GM18907 (cell line): Measurements from ENCODE around the gene PCLO.

Experiments used
- ATAC-seq: cut with Tn5 transposase; IDR thresholded peaks from one replicate; pipeline ENCODE4 v1.9.1; 2021; ENCODE audit warnings: mild to moderate bottlenecking, moderate library complexity; ENCODE audit not compliant: unreplicated experiment

Gene PCLO

GRCh38 chr7:83162402-83163256 is at the start of gene PCLO:
PCLO (minus strand) TSS chr7:83162884; CDS start chr7:83162592, 292 bp downstream.
- ATAC-seq: peak; percentile 95

- ATAC-seq: no peak
These were observed 49.0 kb upstream of the PCLO start for GRCh38 chr7:83211685-83212084.

GRCh38 chr7:83210479-83210878 is 47.8 kb upstream of the PCLO start:
- no peak for ATAC-seq

GRCh38 chr7:83204715-83205114 is 42.0 kb upstream of the PCLO start:
- ATAC-seq: no peak

- no peak for ATAC-seq
These were observed 38.7 kb upstream of the PCLO start for GRCh38 chr7:83201355-83201754.

GRCh38 chr7:83190659-83191389 is 28.1 kb upstream of the PCLO start:
- ATAC-seq: no peak

- no peak for ATAC-seq
These were observed 16.1 kb upstream of the PCLO start for GRCh38 chr7:83178796-83179195.

- ATAC-seq: no peak
These were observed 15.4 kb upstream of the PCLO start for GRCh38 chr7:83178066-83178465.

GRCh38 chr7:83173664-83174063 is 11.0 kb upstream of the PCLO start:
- ATAC-seq: no peak

- no peak for ATAC-seq
These were observed 4.1 kb upstream of the PCLO start for GRCh38 chr7:83166781-83167180.

- peak; percentile 41 for ATAC-seq
These were observed 734 bp downstream of the PCLO start for GRCh38 chr7:83161899-83162401.

GRCh38 chr7:83161186-83161585 is 1.5 kb downstream of the PCLO start:
- no peak for ATAC-seq

- no peak for ATAC-seq
These were observed 3.0 kb downstream of the PCLO start for GRCh38 chr7:83159731-83160130.

- ATAC-seq: no peak
These were observed 6.7 kb downstream of the PCLO start for GRCh38 chr7:83156006-83156405.

- ATAC-seq: no peak
These were observed 7.3 kb downstream of the PCLO start for GRCh38 chr7:83155407-83155806.

- ATAC-seq: no peak
These were observed 9.3 kb downstream of the PCLO start for GRCh38 chr7:83153419-83153818.

- ATAC-seq: no peak
These were observed 12.4 kb downstream of the PCLO start for GRCh38 chr7:83150310-83150709.

GRCh38 chr7:83149466-83149865 is 13.2 kb downstream of the PCLO start:
- ATAC-seq: no peak

GRCh38 chr7:83148776-83149175 is 13.9 kb downstream of the PCLO start:
- no peak for ATAC-seq

GRCh38 chr7:83143107-83143506 is 19.6 kb downstream of the PCLO start:
- no peak for ATAC-seq

GRCh38 chr7:83142365-83142764 is 20.3 kb downstream of the PCLO start:
- no peak for ATAC-seq

- no peak for ATAC-seq
These were observed 20.8 kb downstream of the PCLO start for GRCh38 chr7:83141927-83142326.
